ENCODE results near the gene CSPG4. TPM values are rescaled to one million over a fixed set of nuclear protein-coding genes. Genes with fewer than 3 reads are reported as not detected.
A peak's percentile ranks its signal among the peaks of the same experiment; 100 is the strongest.

The CSPG4 gene
- total RNA-seq, 1 donor from 2014 or later: 0.07 TPM

GRCh38 chr15:75674366-75674765 is 38.3 kb downstream of the CSPG4 start:
- Histone ChIP-seq H3F3A (ENCODE audit: low read depth) (no peaks in the 10 kb centered on the region), H3K9me3 (ENCODE audit: low read depth) (no peaks in the 10 kb centered on the region), H3K9ac (no peak overlapping the region), H4K20me1 (ENCODE audit: low read depth) (no peaks in the 10 kb centered on the region), H3K36me3 (no peaks in the 10 kb centered on the region), H3K27ac (no peak overlapping the region), H3K27me3 (no peaks in the 10 kb centered on the region), H3K79me2 (ENCODE audit: low read depth) (no peaks in the 10 kb centered on the region), H3K4me2 (no peak overlapping the region), H3K4me1 (peaks cover 29% of the 10 kb centered on the region), H3K4me3 (no peak overlapping the region), H2AFZ (replicated peaks) (no peak overlapping the region)
- Mint-ChIP-seq H3K36me3 (no peaks in the 10 kb centered on the region), H3K4me3 (no peak overlapping the region), H3K9me3 (no peaks in the 10 kb centered on the region), H3K27me3 (ENCODE audit: insufficient read depth, low read depth) (peaks cover 10% of the 10 kb centered on the region), H3K27ac (no peak overlapping the region), H3K4me1 (peaks cover 24% of the 10 kb centered on the region)
- DNase-seq (ENCODE audit: low spot score): no peak
- TF ChIP-seq CTCF (IDR thresholded peaks at IDR 0.05) (no peak), EZH2 (IDR thresholded peaks at IDR 0.05) (no peak), EZH2phosphoT487 (IDR thresholded peaks at IDR 0.05) (no peak)

GRCh38 chr15:75673426-75674235 is 39.0 kb downstream of the CSPG4 start:
- H3K27me3 Mint-ChIP-seq (ENCODE audit: insufficient read depth, low read depth): peaks cover 7% of the 10 kb centered on the region
- Histone ChIP-seq H3F3A (ENCODE audit: low read depth) (no peaks in the 10 kb centered on the region), H3K79me2 (ENCODE audit: low read depth) (no peaks in the 10 kb centered on the region), H3K9ac (no peak overlapping the region), H3K27me3 (no peaks in the 10 kb centered on the region), H3K9me3 (ENCODE audit: low read depth) (no peaks in the 10 kb centered on the region), H3K4me2 (peak overlapping the region; percentile 11), H4K20me1 (ENCODE audit: low read depth) (no peaks in the 10 kb centered on the region), H3K36me3 (no peaks in the 10 kb centered on the region), H2AFZ (replicated peaks) (no peak overlapping the region), H3K27ac (no peak overlapping the region), H3K4me3 (no peak overlapping the region), H3K4me1 (peaks cover 26% of the 10 kb centered on the region)
- H3K4me3 Mint-ChIP-seq: no peak overlapping the region
- TF ChIP-seq EZH2phosphoT487 (IDR thresholded peaks at IDR 0.05): no peak
- H3K27ac Mint-ChIP-seq: no peak overlapping the region
- H3K9me3 Mint-ChIP-seq: no peaks in the 10 kb centered on the region
- H3K36me3 Mint-ChIP-seq: no peaks in the 10 kb centered on the region
- no peak for DNase-seq (ENCODE audit: low spot score)
- H3K4me1 Mint-ChIP-seq: peaks cover 19% of the 10 kb centered on the region

GRCh38 chr15:75672646-75673425 is 39.8 kb downstream of the CSPG4 start:
- no peaks in the 10 kb centered on the region for H4K20me1 ChIP-seq (ENCODE audit: low read depth)
- Mint-ChIP-seq H3K4me3 (no peak overlapping the region), H3K36me3 (no peaks in the 10 kb centered on the region), H3K4me1 (peaks cover 16% of the 10 kb centered on the region), H3K27ac (peak overlapping the region; percentile 80), H3K27me3 (ENCODE audit: insufficient read depth, low read depth) (peaks cover 6% of the 10 kb centered on the region), H3K9me3 (no peaks in the 10 kb centered on the region)
- H3K9ac ChIP-seq: no peak overlapping the region
- H3K27me3 ChIP-seq: no peaks in the 10 kb centered on the region
- H2AFZ ChIP-seq (replicated peaks): no peak overlapping the region
- H3F3A ChIP-seq (ENCODE audit: low read depth): no peaks in the 10 kb centered on the region
- no peak overlapping the region for H3K27ac ChIP-seq
- no peak for TF ChIP-seq EZH2phosphoT487 (IDR thresholded peaks at IDR 0.05)
- no peak for TF ChIP-seq EZH2 (IDR thresholded peaks at IDR 0.05)
- TF ChIP-seq CTCF (IDR thresholded peaks at IDR 0.05): no peak
- peak; percentile 56 for DNase-seq (ENCODE audit: low spot score)
- no peaks in the 10 kb centered on the region for H3K79me2 ChIP-seq (ENCODE audit: low read depth)
- no peaks in the 10 kb centered on the region for H3K9me3 ChIP-seq (ENCODE audit: low read depth)
- peak overlapping the region; percentile 11 for H3K4me2 ChIP-seq
- H3K4me3 ChIP-seq: no peak overlapping the region
- peaks cover 25% of the 10 kb centered on the region for H3K4me1 ChIP-seq
- no peaks in the 10 kb centered on the region for H3K36me3 ChIP-seq
